ENCODE data around the gene SLC26A1.

GRCh38 chr4:1017706-1018105 lies 24.5 kb upstream of the SLC26A1 start:
- TF ChIP-seq CTCF (IDR thresholded peaks at IDR 0.05; ENCODE audit: extremely low read depth in 1 of 2, insufficient read depth in 1 of 2, low read depth in 1 of 2, low read length in 2 of 2): no peak
- no peak for TF ChIP-seq POLR2A (IDR thresholded peaks at IDR 0.05; ENCODE audit: low read depth, low read length)

All from endothelial cell of umbilical vein (primary cell).